GM19324 (cell line): ENCODE results near the gene MLLT3.

Experiments used
- ATAC-seq: cut with Tn5 transposase; IDR thresholded peaks from one replicate; pipeline ENCODE4 v1.9.1; 2021; ENCODE audit warnings: mild to moderate bottlenecking, moderate library complexity; ENCODE audit not compliant: unreplicated experiment, low FRiP score

The MLLT3 gene

DNA sequence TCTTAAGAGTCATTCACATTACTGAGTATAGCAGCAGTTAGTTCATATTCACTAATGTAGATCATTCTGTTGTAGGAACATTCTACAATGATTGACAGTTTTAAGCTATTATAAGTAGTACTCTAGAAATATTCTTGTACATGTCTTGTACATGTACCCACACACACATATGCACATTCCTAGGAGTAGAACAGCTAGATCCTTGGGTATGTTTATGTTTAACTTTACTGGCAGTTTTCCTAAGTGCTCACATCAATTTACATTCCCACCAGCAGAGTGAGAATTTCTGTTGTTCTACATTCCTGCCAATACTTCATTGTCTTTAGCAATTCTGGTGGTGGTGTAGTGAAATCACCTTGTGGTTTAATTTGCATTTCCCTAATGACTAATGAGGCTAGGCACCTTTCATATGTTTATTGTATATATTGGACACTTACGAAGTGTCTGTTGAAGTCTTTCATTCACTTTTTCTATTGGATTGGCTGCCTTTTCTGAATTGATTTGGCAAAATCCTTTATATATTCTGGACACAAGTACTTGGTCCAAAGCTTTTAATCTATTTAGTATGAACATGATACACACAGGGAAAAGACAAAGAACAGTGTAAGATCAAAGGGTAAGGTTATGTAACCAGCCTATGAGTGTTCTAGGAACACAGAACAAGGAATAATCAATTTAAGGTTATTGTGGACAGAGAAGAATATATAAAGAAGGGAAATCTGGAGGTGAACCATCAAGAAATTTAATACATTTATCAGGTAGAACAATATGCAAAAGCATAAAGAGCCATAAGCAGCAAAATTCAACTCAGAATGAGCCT is 95.6 kb downstream of the MLLT3 start:
- ATAC-seq = peak; percentile 72

DNA sequence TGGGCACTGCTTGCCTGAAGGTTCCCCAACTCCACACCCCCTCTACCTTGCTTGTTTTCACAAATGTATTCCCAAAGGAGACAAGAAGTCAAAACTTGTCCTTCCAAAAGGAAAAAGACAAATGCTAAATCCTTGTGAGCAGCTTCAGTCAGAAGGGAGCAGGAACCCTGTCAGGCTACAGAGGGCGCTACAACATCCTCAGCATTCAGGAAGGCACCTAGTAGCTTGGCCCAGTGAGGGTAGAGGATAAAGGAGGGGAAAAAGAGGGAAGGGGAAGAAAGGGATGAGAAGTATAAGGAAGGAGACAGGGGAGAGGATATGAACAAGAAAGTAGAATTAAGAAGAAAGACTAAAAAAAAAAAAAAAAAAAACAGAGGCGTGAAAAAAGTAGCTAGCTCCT is 97.5 kb downstream of the MLLT3 start:
- ATAC-seq = no peak

DNA sequence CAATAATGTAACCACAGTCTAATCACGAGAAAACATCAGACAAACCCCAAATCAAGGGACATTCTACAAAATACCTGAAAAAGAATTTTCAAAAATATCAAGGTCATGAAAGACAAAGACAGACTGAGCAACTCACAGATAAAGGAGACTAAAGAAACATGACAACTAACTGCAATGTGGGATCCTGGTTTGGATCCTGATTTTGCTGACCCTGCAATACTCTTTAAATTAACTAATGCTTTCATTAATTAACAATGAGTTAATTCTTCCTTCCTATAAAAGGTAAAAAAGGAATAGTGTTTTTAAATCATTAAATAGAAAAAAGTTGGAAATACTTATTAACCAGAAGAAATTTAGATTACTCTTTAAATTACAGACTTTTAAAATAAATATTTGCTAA is 103.6 kb downstream of the MLLT3 start:
- no peak for ATAC-seq

DNA sequence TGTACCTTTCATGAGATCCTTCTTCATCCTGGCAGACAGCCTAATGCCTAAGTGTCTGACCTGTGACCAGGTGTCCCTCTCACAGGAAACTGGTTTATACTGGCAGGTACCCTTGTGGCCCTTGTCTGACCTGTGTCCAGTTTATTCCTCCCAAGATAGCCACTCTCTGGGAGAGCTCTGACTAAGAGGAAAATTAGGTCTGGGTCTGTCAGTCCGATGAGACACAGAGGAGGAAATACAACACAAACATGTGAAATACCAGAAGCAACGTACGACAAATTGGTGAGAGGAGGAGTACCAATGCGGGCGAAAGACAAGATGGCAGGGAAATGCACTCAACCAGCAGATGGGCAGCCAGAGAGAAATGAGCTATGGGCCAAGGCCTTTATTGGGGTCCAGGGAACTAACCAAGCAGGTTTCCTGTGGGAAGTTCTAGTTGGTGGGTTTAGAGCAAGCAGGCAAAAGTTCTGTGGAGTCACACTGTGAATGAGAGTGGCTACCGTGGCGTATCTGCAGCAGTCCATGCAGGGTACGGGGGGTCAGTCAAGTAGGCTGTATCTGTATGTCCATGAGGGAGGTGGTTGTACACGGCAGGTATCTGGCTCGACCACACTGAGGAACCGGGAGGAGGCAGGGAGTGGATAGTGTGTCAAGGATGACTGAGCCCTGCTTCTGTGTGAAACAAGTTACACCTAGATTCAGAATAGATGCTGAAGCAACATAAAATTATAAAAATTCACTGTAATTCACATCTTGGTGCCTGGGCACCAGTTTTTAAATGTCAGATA is 109.0 kb downstream of the MLLT3 start:
- no peak for ATAC-seq

DNA sequence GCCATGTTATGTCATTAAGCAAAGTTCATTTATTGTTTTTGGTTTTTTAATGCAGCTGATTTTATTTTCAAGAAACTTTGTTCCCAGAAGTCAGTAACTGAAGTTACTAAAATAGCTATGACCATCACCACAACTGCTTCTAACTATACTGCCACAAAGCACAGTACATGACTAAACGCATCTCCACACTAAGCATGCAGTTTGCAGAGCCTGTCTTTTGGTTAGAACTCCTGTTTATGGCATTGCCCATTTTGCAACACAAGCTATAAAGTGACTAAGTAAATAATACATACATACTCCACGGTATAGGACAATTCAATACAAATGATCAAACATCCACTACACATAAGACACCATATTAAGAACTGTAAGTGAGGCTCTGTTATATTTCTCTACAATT is 109.7 kb downstream of the MLLT3 start:
- no peak for ATAC-seq

DNA sequence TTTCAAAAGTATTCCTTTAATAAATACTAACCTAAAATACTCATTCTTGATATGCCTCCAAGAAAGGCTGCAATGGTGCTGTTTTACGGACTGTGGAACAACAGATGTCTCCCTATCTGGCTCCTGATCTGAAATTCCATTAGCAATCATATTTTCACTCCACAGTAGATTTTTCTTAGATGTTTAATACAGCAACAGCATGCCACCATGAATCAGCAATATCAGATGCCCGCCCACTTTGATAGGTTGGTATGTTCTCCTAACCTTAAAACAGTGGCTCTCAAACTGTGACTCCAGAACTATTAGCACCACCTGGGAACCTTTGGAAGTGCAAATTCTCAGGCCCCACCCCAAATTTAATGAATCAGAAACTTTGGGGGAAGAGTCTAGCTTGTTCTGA is 110.2 kb downstream of the MLLT3 start:
- no peak for ATAC-seq

DNA sequence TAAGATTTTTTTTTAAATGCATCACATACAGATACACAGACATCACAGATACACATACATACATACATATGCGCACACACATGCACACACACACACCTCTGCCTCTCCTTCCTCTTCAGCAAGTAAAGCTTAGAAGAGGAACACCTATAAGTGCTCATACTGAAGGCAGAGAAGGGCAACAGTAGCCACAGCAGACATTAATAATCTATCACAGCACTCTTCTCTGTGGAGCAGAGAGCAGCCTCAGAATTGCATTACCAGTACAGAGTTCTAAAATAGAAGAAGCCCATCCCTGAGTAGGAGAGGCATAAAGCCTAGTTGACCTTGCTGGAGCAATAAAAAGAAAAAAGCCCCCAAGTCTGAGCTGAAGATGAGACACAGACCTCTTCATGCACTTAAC is 110.6 kb downstream of the MLLT3 start:
- no peak for ATAC-seq

DNA sequence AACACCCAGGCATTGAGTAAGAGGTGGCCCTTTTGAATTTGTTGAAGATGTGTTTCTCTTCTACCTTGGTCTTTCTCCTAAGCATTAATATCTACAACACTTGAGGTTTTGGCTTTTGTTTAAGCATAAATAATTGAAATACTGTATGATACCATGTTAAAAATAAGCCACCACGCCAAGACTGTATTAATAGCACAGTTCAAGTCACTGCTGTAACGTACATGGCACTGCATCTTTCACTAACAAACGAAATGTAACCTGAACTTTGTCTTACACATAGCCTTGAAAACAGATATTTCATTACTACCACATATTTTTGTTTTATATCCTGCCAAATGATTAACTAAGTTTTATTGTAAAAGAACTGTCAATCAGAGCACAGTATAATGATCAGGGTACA is 112.8 kb downstream of the MLLT3 start:
- ATAC-seq = no peak

DNA sequence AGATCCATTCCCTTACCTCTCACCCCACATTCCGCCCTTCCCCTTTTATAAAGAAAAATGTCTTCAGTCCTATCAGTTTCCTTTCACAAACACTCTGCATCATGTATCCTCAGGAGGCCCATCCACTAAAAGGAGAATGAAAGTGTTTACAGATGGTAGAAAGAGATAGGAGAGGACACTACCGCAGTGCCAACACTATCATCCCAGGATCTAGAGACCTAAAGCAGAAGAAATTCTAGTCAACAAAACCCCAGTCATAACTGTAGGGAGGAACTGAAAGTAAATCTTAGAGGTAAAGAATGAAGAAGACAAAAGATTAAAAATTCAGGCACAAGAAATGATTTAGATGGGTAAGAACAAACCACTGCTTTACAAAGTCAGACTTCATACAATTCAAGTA is 114.1 kb downstream of the MLLT3 start:
- no peak for ATAC-seq

DNA sequence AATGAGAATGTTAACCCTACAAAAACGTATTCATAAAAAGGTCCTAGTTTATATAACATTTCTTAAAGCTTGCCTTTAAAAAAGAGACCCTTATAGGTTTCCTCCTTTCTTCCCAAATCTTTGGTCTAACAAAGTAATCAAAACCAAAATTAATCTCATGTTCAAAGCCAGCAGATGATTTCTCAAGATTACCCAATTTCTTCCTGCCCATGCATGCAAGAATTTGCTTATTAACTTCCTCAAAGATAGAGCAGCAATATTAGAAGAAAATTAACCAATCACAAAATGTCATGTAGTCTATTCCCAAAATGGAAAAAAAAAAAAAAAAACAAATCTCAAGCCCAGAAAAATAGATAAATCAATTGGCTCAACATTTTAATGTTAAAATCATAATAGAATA is 114.9 kb downstream of the MLLT3 start:
- no peak for ATAC-seq

DNA sequence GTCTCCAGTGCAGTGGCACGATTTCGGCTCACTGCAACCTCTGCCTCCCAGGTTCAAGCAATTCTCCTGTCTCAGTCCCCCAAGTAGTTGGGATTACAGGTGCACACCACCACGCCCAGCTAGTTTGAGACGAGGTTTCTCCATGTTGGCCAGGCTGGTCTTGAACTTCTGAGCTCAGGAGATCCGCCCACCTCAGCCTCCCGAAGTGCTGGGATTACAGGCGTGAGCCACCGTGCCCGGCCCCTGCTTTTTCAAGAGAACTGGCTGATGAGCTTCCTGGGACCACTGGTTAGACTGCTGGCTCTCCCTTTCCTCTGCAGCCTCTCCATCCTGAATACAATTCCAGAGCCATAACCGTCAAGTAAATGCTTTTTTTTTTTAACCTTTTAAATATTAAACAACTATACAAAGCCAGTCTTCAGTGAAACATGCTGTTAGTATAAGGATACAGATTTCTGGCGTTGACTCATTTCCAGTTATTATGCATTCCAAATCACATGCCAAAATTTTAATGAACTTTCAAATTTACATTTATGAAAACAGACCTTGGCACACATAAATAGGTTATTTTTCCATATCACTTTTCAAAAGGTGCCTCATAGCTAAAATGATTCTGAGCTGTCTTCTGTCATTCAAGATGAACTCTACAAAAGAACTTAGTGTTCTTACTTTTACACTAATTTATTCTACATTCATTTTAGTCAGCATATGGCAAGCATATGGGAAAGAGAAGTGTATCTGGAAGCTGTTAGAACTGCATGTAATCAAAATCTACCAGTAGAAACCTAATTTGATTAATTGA is 116.0 kb downstream of the MLLT3 start:
- ATAC-seq = no peak

DNA sequence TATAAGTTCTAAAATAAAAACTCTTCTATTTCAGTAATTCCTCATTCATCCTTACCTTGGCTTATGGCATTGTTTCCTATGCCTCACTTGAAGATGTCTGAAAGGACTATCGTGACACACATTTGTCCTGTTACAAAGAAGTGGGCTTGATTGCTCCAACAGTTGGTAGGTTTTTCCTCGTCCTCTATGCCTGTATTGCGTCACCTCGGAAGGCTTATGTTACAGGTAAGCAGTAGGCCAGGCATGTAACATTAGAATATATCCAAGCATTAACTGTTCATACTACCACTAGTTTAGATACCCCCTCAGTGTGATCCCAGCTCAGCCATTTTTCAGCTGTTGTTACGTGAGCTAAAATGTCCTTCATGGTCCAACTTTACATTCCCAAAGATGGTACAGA is 116.7 kb downstream of the MLLT3 start:
- no peak for ATAC-seq

DNA sequence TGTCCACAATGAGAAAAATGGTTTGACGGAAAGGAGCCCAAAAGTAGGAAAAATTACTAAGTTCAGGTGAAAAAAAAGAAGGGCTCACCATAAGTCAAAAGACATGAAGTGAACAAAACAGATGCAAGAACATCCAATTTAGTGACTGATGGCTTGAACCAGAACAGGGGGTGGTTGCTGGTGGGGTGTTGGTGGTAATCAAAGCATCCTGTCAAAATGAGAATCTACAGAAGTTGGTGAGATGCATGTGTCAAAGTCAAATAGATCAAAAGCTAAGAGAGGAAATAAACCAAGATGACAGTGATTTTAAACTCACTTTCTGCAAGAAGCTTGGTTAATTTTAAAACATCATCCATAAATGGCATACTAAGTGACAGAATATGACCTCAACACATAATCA is 117.4 kb downstream of the MLLT3 start:
- ATAC-seq = no peak

DNA sequence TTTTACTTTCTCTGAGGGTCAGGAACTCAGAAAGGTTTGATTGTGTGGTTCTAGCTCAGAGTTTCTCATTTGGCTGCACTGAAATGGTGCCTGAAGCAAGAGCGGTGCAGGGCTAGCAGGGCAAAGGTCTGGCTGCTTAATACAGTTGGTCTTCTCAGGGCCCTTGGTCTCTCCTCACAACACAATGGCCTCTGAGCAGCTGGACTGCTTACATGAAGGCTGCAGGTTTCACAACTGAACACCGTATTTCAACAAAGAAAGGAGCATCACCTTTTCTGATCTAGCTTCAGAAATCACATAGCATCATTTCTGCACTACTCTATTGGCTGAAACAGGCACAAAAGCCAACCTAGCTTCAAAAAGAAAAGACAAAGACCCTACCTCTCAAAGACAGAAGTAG is 122.2 kb downstream of the MLLT3 start:
- no peak for ATAC-seq

DNA sequence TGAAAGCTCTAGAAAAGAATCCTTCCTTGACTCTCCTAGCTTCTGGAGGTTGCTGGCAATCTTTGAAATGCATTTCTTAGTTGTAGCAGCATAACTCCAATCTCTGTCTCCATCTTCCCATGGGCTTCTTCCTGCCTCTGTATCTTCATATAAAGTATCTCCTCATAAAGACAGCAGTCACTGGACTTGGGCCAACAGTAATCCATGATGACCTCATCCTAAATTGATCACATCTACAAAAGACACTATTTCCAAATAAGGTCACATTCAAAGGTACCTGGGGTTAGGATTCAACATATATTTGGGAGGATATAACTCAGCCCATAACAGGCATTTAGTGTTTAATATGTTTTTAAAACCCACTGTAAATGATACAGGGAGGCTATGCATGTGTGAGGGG is 123.3 kb downstream of the MLLT3 start:
- ATAC-seq = no peak

DNA sequence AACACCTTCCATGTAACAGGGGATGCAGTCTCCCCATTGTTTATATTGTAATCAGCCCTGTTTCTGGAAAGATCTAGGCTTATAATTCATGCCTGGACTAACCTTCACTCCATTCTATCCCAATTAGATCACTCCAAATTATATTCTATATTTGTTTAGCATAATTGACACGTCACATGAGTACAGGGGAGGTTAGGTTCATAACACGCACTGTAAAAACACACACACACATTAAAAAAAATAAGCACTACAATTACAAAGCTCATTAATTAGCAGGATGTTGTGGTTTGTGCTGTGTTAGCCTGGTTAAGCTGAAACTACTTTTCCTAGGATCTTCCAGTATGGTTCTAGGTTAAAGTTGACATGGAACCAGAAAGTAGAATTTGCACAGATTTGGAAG is 126.0 kb downstream of the MLLT3 start:
- no peak for ATAC-seq

DNA sequence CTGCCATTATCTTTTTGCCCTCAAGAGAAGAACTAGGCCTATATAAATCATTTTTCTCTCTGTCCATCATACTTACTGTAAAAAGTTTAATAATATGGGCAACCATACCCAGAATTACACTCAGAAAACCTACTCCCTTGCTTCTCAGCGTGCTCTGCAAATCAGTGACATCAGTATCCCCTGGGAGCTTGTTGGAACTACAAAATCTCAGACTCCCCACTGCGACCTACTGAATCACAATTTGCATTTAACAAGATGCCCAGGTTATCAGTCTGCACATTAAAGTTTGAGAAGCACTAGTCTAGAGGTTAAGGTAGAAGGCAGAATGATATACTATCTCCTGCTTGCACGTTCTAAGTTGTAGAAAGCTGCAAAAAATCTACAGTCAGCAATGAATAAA is 127.2 kb downstream of the MLLT3 start:
- no peak for ATAC-seq

DNA sequence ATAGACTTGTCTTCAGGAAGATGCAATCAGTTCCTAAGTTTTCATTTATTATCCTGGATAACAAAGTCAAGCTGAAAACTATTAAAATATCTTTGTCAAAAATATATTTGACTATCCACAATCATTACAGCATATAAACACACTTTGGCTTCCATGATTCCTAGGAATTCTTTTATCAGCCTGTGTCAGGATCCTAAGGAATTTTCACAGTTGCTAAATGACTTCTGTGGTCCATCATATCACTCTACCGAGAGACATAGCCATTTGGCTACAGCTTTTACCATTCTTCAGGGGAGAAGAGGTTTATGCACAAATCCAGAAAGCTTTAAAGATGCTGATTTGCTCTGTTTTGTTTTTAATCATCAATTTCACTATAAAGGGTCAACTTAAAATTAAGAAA is 128.3 kb downstream of the MLLT3 start:
- no peak for ATAC-seq

DNA sequence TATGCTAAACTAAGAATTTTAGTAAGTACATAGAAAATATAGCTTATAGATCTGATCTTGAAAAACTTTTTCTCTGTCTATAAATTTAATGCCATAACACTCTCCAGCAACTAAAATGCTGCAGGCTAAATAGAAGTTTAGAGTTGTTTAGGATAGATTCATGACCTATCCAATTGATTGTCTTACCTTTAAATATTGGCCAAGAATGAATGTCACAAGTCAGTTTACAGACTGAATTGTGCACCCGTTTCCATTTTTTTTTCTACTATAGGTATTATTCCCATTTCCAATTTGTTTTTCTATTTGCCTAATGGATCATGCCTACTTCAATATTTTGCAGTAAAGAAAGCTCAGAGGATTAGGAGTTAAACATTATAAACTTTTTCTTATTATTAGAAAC is 129.5 kb downstream of the MLLT3 start:
- no peak for ATAC-seq

DNA sequence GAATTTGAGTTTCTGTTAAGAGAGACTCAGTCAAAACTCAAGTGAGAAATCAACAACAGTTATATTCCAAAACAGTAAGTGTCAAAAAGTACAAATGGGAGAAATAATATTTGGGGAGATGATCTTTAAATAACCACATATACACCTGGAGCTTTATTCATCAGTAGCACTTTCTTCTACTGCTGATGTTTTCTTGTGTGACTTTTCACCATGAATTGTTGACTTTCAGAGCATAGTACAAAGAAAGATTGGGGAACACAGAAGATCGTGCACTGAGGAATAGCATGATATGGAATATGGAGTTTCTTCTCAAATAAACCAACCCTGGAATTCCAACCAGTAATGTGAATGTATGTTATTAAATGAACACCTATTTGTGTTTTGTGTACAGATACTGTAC is 130.7 kb downstream of the MLLT3 start:
- ATAC-seq = no peak

DNA sequence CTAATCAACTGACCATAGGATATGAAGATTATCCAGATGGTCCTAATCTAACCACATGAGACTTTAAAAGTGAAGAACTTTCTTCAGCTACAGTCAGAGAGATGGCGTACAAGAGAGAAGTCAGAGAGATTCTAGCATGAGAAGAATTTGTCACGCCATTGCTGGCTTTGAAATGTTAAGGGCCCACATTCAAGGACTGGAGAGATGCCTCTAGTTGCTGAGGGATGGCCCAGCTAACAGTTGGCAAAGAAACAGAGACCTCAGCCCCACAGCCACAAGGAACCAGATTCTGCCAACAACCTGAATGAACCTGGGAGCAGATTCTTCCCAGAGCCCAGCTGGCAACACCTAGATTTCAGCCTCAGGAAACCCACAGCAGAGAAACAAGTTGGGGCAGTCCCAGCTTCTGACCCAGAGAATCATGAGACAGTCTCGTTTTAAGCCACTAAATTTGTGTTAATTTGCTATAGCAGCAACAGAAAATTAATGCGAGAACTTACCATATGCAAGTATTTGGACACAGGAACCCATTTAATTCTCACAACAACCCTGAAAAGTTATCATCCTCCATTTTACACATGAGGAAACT is 132.0 kb downstream of the MLLT3 start:
- ATAC-seq = no peak
